K562 (cell line): ENCODE results near the gene FMNL3. TPM values are rescaled to one million over a fixed set of nuclear protein-coding genes. Genes with fewer than 3 reads are reported as not detected.

ENCODE experiments used
- ATAC-seq: fragments of 200-7000 bp; cut with Tn5 transposase; 3 replicates; pipeline ENCODE4 v1.9.1; 2020; ENCODE audit warnings: moderate library complexity
- BruUV-seq: library from RNA; stranded (reverse); fragments of 400-500 nt; replicated peaks from 2 replicates; lab custom pipeline; 2021; lab: Mats Ljungman, UMichigan
- CTCF ChIA-PET: fragments of 300-600 bp; formaldehyde crosslinking; extraction: SDS; loops from one replicate; lab custom pipeline; 2021; ENCODE audit warnings: low intra/inter-chr PET ratio; lab: Yijun Ruan, JAX
- POLR2A ChIA-PET: fragments of 300-600, 350-650 bp; sonication (Branson Sonifier 250); formaldehyde crosslinking; extraction: SDS; loops from one replicate; lab custom pipeline; 2021; ENCODE audit warnings: antibody characterized with exemption, inconsistent platforms; lab: Yijun Ruan, JAX
- DNase-seq, 4 experiments: peaks; one replicate each; pipeline versions ENCODE4 v3.0.0 to v3.0.0-alpha.2; 2011 to 2018; ENCODE audit warnings: low spot score in 3 of 4, mixed read lengths in 3 of 4; ENCODE audit errors: extremely low read depth in 1 of 4
- FAIRE-seq: peaks from 2 replicates; lab custom pipeline; 2011; peaks lifted over from hg19 to GRCh38; lab: Jason Lieb, UNC
- H2AFZ ChIP-seq: 2 replicates; pipeline ENCODE4 v1.6.0; 2011; ENCODE audit warnings: low read depth, low read length, control low read depth, inconsistent platforms
- H3K27ac ChIP-seq: fragments of 200-600 bp; 3 replicates; pipeline ENCODE4 v1.8.0; 2011; ENCODE audit warnings: low read depth, mild to moderate bottlenecking, control low read depth, inconsistent platforms, low read length, moderate library complexity, mixed read lengths; ENCODE audit errors: extremely low read depth
- H3K27me3 ChIP-seq, 2 experiments: fragments of 300-600 bp in 1 of 2; 2 replicates in 1 of 2; 3 replicates in 1 of 2; pipeline versions ENCODE4 v1.6.0 to v1.8.0; 2011; ENCODE audit warnings: inconsistent platforms in 2 of 2, low read length in 2 of 2, mild to moderate bottlenecking in 1 of 2, mixed read lengths in 1 of 2, moderate library complexity in 1 of 2; ENCODE audit not compliant: control insufficient read depth in 2 of 2, insufficient read depth in 2 of 2
- H3K36me3 ChIP-seq: fragments of 300-600 bp; 3 replicates; pipeline ENCODE4 v1.8.0; 2011; ENCODE audit warnings: mild to moderate bottlenecking, low read length, inconsistent platforms; ENCODE audit not compliant: control insufficient read depth, insufficient read depth
- H3K4me1 ChIP-seq, 2 experiments: fragments of 200-600 bp in 1 of 2; replicated peaks in 1 of 2; 2 replicates in 1 of 2; 3 replicates in 1 of 2; pipeline versions ENCODE4 v1.5.1 to v1.8.0; 2011; ENCODE audit warnings: inconsistent platforms in 2 of 2, low read length in 2 of 2, mild to moderate bottlenecking in 1 of 2, mixed read lengths in 1 of 2, moderate library complexity in 1 of 2; ENCODE audit not compliant: control insufficient read depth in 2 of 2, insufficient read depth in 2 of 2
- H3K4me2 ChIP-seq: 2 replicates; pipeline ENCODE4 v1.6.1; 2011; ENCODE audit warnings: low read length, control low read depth, inconsistent platforms, mixed read lengths; ENCODE audit not compliant: insufficient read depth
- H3K4me3 ChIP-seq: fragments of 200-600 bp; sonication (generic), shearing (Covaris generic); 2 replicates; pipeline ENCODE4 v1.5.1; 2016; ENCODE audit warnings: control low read depth, inconsistent platforms
- H3K79me2 ChIP-seq: fragments of 200-600 bp; 3 replicates; pipeline ENCODE4 v1.8.0; 2011; ENCODE audit warnings: low read length, inconsistent platforms; ENCODE audit not compliant: control insufficient read depth, insufficient read depth
- H3K9ac ChIP-seq, 2 experiments: 2 replicates each; pipeline versions ENCODE4 v1.6.0 to v1.6.1; 2011; ENCODE audit warnings: low read depth in 2 of 2, low read length in 2 of 2, control low read depth in 1 of 2, inconsistent platforms in 1 of 2, mild to moderate bottlenecking in 1 of 2, mixed read lengths in 1 of 2; ENCODE audit not compliant: insufficient read depth in 1 of 2
- H3K9me1 ChIP-seq: one replicate; pipeline ENCODE4 v1.6.0; 2011; ENCODE audit warnings: inconsistent platforms, mild to moderate bottlenecking, low read length, moderate library complexity; ENCODE audit not compliant: control insufficient read depth, insufficient read depth
- H3K9me3 ChIP-seq: replicated peaks from 2 replicates; pipeline ENCODE4 v1.5.1; 2011; ENCODE audit warnings: low read depth, low read length, inconsistent platforms; ENCODE audit not compliant: control insufficient read depth, insufficient read depth
- H4K20me1 ChIP-seq: replicated peaks from 2 replicates; pipeline ENCODE4 v1.6.1; 2011; ENCODE audit warnings: low read length, inconsistent platforms, mixed read lengths; ENCODE audit not compliant: control insufficient read depth, insufficient read depth
- BRF1 ChIP-seq: IDR thresholded peaks from 3 replicates; pipeline ENCODE4 v1.6.1; 2011; ENCODE audit warnings: borderline replicate concordance, mild to moderate bottlenecking; ENCODE audit not compliant: insufficient read length; ENCODE audit errors: extremely low read depth
- HDAC2 ChIP-seq: fragments of 450-650 bp; IDR thresholded peaks from 2 replicates; pipeline ENCODE4 v1.6.1; 2016; ENCODE audit warnings: mild to moderate bottlenecking
- HLTF ChIP-seq: fragments of 450-650 bp; IDR thresholded peaks from 2 replicates; pipeline ENCODE4 v1.6.1; 2016
- MCM5 ChIP-seq: fragments of 450-650 bp; IDR thresholded peaks from 2 replicates; pipeline ENCODE4 v1.6.1; 2016; ENCODE audit warnings: low read depth
- PCBP1 ChIP-seq: fragments of 200-400 bp; formaldehyde crosslinking; IDR thresholded peaks from 2 replicates; pipeline ENCODE4 v1.6.1; 2018; ENCODE audit warnings: mild to moderate bottlenecking, low read depth, low read length; ENCODE audit not compliant: poor library complexity, severe bottlenecking
- POLR2G ChIP-seq: fragments of 200-400 bp; formaldehyde crosslinking; IDR thresholded peaks from 2 replicates; pipeline ENCODE4 v1.6.1; 2017; ENCODE audit warnings: low read depth, mild to moderate bottlenecking, antibody characterized with exemption, low read length, moderate library complexity
- RAD51 ChIP-seq: fragments of 450-650 bp; IDR thresholded peaks from 2 replicates; pipeline ENCODE4 v1.7.1; 2016; ENCODE audit warnings: low read depth, mild to moderate bottlenecking, borderline replicate concordance
- REST ChIP-seq, 2 experiments: fragments of 450-650 bp; formaldehyde crosslinking in 1 of 2; IDR thresholded peaks; 2 replicates each; pipeline versions ENCODE4 v1.4.0 to v1.6.1; 2014 to 2020; ENCODE audit warnings: mild to moderate bottlenecking in 2 of 2, borderline replicate concordance in 1 of 2, low read depth in 1 of 2
- RFX7 ChIP-seq: fragments of 250-450 bp; sonication (Bioruptor Pico); IDR thresholded peaks from 2 replicates; pipeline ENCODE4 v1.5.1; 2021; ENCODE audit warnings: mild to moderate bottlenecking
- TAL1 ChIP-seq: fragments of 450-650 bp; IDR thresholded peaks from 2 replicates; pipeline ENCODE4 v1.6.1; 2016; ENCODE audit warnings: mild to moderate bottlenecking
- ZNF347 ChIP-seq: fragments of 450-650 bp; formaldehyde crosslinking; IDR thresholded peaks from 2 replicates; pipeline ENCODE4 v1.4.0; 2020; ENCODE audit warnings: low read depth, mild to moderate bottlenecking, moderate library complexity
- ZNF41 ChIP-seq: fragments of 250-450 bp; sonication (Bioruptor Pico); conservative IDR thresholded peaks from 2 replicates; pipeline ENCODE4 v1.4.0; 2020; ENCODE audit warnings: mild to moderate bottlenecking
- WGBS: fragments of 100-300 bp; shearing (Covaris generic); methylation state at CpG from one replicate; pipeline ENCODE4 v1.1.6; 2016; ENCODE audit warnings: low coverage, mixed read lengths; ENCODE audit not compliant: insufficient coverage; ENCODE audit errors: missing lambda C conversion rate; 5-methylcytosine and 5-hydroxymethylcytosine counted together
- in situ Hi-C: fragments of 300-500 bp; cut with MboI; formaldehyde crosslinking; loops from 4 replicates; pipeline ENCODE4 v1.15.0; 2018; ENCODE audit warnings: inconsistent platforms, mixed read lengths
- intact Hi-C: fragments of 100-400 bp; cut with micrococcal nuclease; formaldehyde crosslinking; loops from 2 replicates; pipeline ENCODE4 v1.14.2; 2022
- polyA plus RNA-seq, 8 experiments: library from polyadenylated mRNA; depleted of rRNA in 4 of 8; stranded (reverse) in 5 of 8; unstranded in 3 of 8; fragments of >200 nt; fragmentation: Nextera tagmentation in 2 of 8; fragmentation: Illumina TruSeq in 1 of 8; extraction: Ambion mirVana in 2 of 8; extraction: Trizol in 1 of 8; gene quantifications; 2 replicates each; pipeline versions ENCODE4 v1.2.1 to v1.2.3, GENCODE V29; 2011 to 2014; ENCODE audit warnings: inconsistent platforms in 1 of 8, missing spikeins in 1 of 8
- total RNA-seq, 7 experiments: library from RNA; depleted of rRNA in 6 of 7; stranded (reverse); fragments of >200 nt in 6 of 7; fragmentation: Illumina TruSeq in 2 of 7; extraction: Trizol in 2 of 7; gene quantifications; 2 replicates each; pipeline versions ENCODE4 v1.2.1 to v1.2.3, GENCODE V29; 2011 to 2021; ENCODE audit warnings: low replicate concordance in 1 of 7

The FMNL3 gene
- total and polyA plus RNA-seq, 9 of the 15 experiments (the other 6 are each of a cell fraction or from before 2014, with no cell fraction given): 0.49 to 14.4 (median 6.8) TPM

- no TSS peak for BruUV-seq
- no peak overlapping the region for H3K9ac ChIP-seq
- H3K27me3 ChIP-seq: no peaks in the 10 kb centered on the region
- ChIA-PET POLR2A (interaction anchor here (0.7 kb wide), 1 partner anchor 54 kb away, joined by 3 read pairs; no protein-coding TSS in a partner anchor), CTCF (no interaction called here)
- ATAC-seq (no peak), FAIRE-seq (no peak), DNase-seq (no peak)
- no peak overlapping the region for H3K4me3 ChIP-seq
- H3K79me2 ChIP-seq: no peaks in the 10 kb centered on the region
- peaks cover 10% of the 10 kb centered on the region; the same call in 1 of the 3 replicates for H3K36me3 ChIP-seq
- H4K20me1 ChIP-seq: no peaks in the 10 kb centered on the region
- intact Hi-C loops (no loop called here), in situ Hi-C loops (no loop called here)
- no peaks in the 10 kb centered on the region for H3K9me3 ChIP-seq
- no peaks in the 10 kb centered on the region for H3K9me1 ChIP-seq
- 88% methylated on average over 3 of the region's 3 CpGs for WGBS
- no peak for TF ChIP-seq ZNF347 (CRISPR knock-in tag)
- no peak for TF ChIP-seq POLR2G
- TF ChIP-seq BRF1: no peak
- TF ChIP-seq MCM5: no peak
- TF ChIP-seq HDAC2: no peak
- no peak for TF ChIP-seq RAD51
- TF ChIP-seq REST (IDR thresholded peaks at IDR 0.05; ENCODE audit: borderline replicate concordance): no peak
- TF ChIP-seq REST (CRISPR knock-in tag; IDR thresholded peaks at IDR 0.05; ENCODE audit: low read depth): no peak
- no peak for TF ChIP-seq ZNF41
- no peak for TF ChIP-seq HLTF
- TF ChIP-seq TAL1: no peak
- no peak for TF ChIP-seq RFX7
- no peak for TF ChIP-seq PCBP1
- H2AFZ ChIP-seq: no peak overlapping the region
- H3K4me2 ChIP-seq: no peak overlapping the region
- H3K27ac ChIP-seq: no peak overlapping the region
- H3K4me1 ChIP-seq: peaks cover 13 to 26% of the 10 kb centered on the region in 2 experiments; a peak in 4 of 5 replicates
These were observed 45.5 kb downstream of the FMNL3 start for GRCh38 chr12:49661746-49662145.
